K562 (cell line): ENCODE measurements around the gene PPP1R9A. TPM values are rescaled to one million over a fixed set of nuclear protein-coding genes. Genes with fewer than 3 reads are reported as not detected.

Source experiments
- ATAC-seq: fragments of 200-7000 bp; cut with Tn5 transposase; 3 replicates; pipeline ENCODE4 v1.9.1; 2020; ENCODE audit warnings: moderate library complexity
- BruUV-seq: library from RNA; stranded (reverse); fragments of 400-500 nt; replicated peaks from 2 replicates; lab custom pipeline; 2021; lab: Mats Ljungman, UMichigan
- CTCF ChIA-PET: fragments of 300-600 bp; formaldehyde crosslinking; extraction: SDS; loops from one replicate; lab custom pipeline; 2021; ENCODE audit warnings: low intra/inter-chr PET ratio; lab: Yijun Ruan, JAX
- POLR2A ChIA-PET: fragments of 300-600, 350-650 bp; sonication (Branson Sonifier 250); formaldehyde crosslinking; extraction: SDS; loops from one replicate; lab custom pipeline; 2021; ENCODE audit warnings: antibody characterized with exemption, inconsistent platforms; lab: Yijun Ruan, JAX
- DNase-seq, 4 experiments: peaks; one replicate each; pipeline versions ENCODE4 v3.0.0 to v3.0.0-alpha.2; 2011 to 2018; ENCODE audit warnings: low spot score in 3 of 4, mixed read lengths in 3 of 4; ENCODE audit errors: extremely low read depth in 1 of 4
- FAIRE-seq: peaks from 2 replicates; lab custom pipeline; 2011; peaks lifted over from hg19 to GRCh38; lab: Jason Lieb, UNC
- H2AFZ ChIP-seq: 2 replicates; pipeline ENCODE4 v1.6.0; 2011; ENCODE audit warnings: low read depth, low read length, control low read depth, inconsistent platforms
- H3K27ac ChIP-seq: fragments of 200-600 bp; 3 replicates; pipeline ENCODE4 v1.8.0; 2011; ENCODE audit warnings: low read depth, mild to moderate bottlenecking, control low read depth, inconsistent platforms, low read length, moderate library complexity, mixed read lengths; ENCODE audit errors: extremely low read depth
- H3K27me3 ChIP-seq, 2 experiments: fragments of 300-600 bp in 1 of 2; 2 replicates in 1 of 2; 3 replicates in 1 of 2; pipeline versions ENCODE4 v1.6.0 to v1.8.0; 2011; ENCODE audit warnings: inconsistent platforms in 2 of 2, low read length in 2 of 2, mild to moderate bottlenecking in 1 of 2, mixed read lengths in 1 of 2, moderate library complexity in 1 of 2; ENCODE audit not compliant: control insufficient read depth in 2 of 2, insufficient read depth in 2 of 2
- H3K36me3 ChIP-seq: fragments of 300-600 bp; 3 replicates; pipeline ENCODE4 v1.8.0; 2011; ENCODE audit warnings: mild to moderate bottlenecking, low read length, inconsistent platforms; ENCODE audit not compliant: control insufficient read depth, insufficient read depth
- H3K4me1 ChIP-seq, 2 experiments: fragments of 200-600 bp in 1 of 2; replicated peaks in 1 of 2; 2 replicates in 1 of 2; 3 replicates in 1 of 2; pipeline versions ENCODE4 v1.5.1 to v1.8.0; 2011; ENCODE audit warnings: inconsistent platforms in 2 of 2, low read length in 2 of 2, mild to moderate bottlenecking in 1 of 2, mixed read lengths in 1 of 2, moderate library complexity in 1 of 2; ENCODE audit not compliant: control insufficient read depth in 2 of 2, insufficient read depth in 2 of 2
- H3K4me2 ChIP-seq: 2 replicates; pipeline ENCODE4 v1.6.1; 2011; ENCODE audit warnings: low read length, control low read depth, inconsistent platforms, mixed read lengths; ENCODE audit not compliant: insufficient read depth
- H3K4me3 ChIP-seq: fragments of 200-600 bp; sonication (generic), shearing (Covaris generic); 2 replicates; pipeline ENCODE4 v1.5.1; 2016; ENCODE audit warnings: control low read depth, inconsistent platforms
- H3K79me2 ChIP-seq: fragments of 200-600 bp; 3 replicates; pipeline ENCODE4 v1.8.0; 2011; ENCODE audit warnings: low read length, inconsistent platforms; ENCODE audit not compliant: control insufficient read depth, insufficient read depth
- H3K9ac ChIP-seq, 2 experiments: 2 replicates each; pipeline versions ENCODE4 v1.6.0 to v1.6.1; 2011; ENCODE audit warnings: low read depth in 2 of 2, low read length in 2 of 2, control low read depth in 1 of 2, inconsistent platforms in 1 of 2, mild to moderate bottlenecking in 1 of 2, mixed read lengths in 1 of 2; ENCODE audit not compliant: insufficient read depth in 1 of 2
- H3K9me1 ChIP-seq: one replicate; pipeline ENCODE4 v1.6.0; 2011; ENCODE audit warnings: inconsistent platforms, mild to moderate bottlenecking, low read length, moderate library complexity; ENCODE audit not compliant: control insufficient read depth, insufficient read depth
- H3K9me3 ChIP-seq: replicated peaks from 2 replicates; pipeline ENCODE4 v1.5.1; 2011; ENCODE audit warnings: low read depth, low read length, inconsistent platforms; ENCODE audit not compliant: control insufficient read depth, insufficient read depth
- H4K20me1 ChIP-seq: replicated peaks from 2 replicates; pipeline ENCODE4 v1.6.1; 2011; ENCODE audit warnings: low read length, inconsistent platforms, mixed read lengths; ENCODE audit not compliant: control insufficient read depth, insufficient read depth
- CTCF ChIP-seq, 3 experiments: IDR thresholded peaks in 2 of 3; conservative IDR thresholded peaks in 1 of 3; 2 replicates each; pipeline ENCODE4 v1.5.1; 2011 to 2012; ENCODE audit warnings: low read length in 3 of 3, mild to moderate bottlenecking in 3 of 3, control low read depth in 2 of 3, improper control_type of control experiment in 1 of 3, inconsistent platforms in 1 of 3, low read depth in 1 of 3, mixed read lengths in 1 of 3, moderate library complexity in 1 of 3; ENCODE audit not compliant: insufficient read depth in 2 of 3
- MCM7 ChIP-seq, 2 experiments: fragments of 450-650 bp; IDR thresholded peaks; 2 replicates each; pipeline ENCODE4 v1.6.1; 2016 to 2018
- SMC3 ChIP-seq: conservative IDR thresholded peaks from 2 replicates; pipeline ENCODE4 v1.6.1; 2011; ENCODE audit warnings: low read depth, low read length, improper control_type of control experiment; ENCODE audit not compliant: insufficient read depth
- ZNF23 ChIP-seq: fragments of 250-450 bp; sonication (Bioruptor Pico); IDR thresholded peaks from 2 replicates; pipeline ENCODE4 v1.4.0; 2020; ENCODE audit warnings: mild to moderate bottlenecking
- WGBS: fragments of 100-300 bp; shearing (Covaris generic); methylation state at CpG from one replicate; pipeline ENCODE4 v1.1.6; 2016; ENCODE audit warnings: low coverage, mixed read lengths; ENCODE audit not compliant: insufficient coverage; ENCODE audit errors: missing lambda C conversion rate; 5-methylcytosine and 5-hydroxymethylcytosine counted together
- in situ Hi-C: fragments of 300-500 bp; cut with MboI; formaldehyde crosslinking; loops from 4 replicates; pipeline ENCODE4 v1.15.0; 2018; ENCODE audit warnings: inconsistent platforms, mixed read lengths
- intact Hi-C: fragments of 100-400 bp; cut with micrococcal nuclease; formaldehyde crosslinking; loops from 2 replicates; pipeline ENCODE4 v1.14.2; 2022
- polyA plus RNA-seq, 8 experiments: library from polyadenylated mRNA; depleted of rRNA in 4 of 8; stranded (reverse) in 5 of 8; unstranded in 3 of 8; fragments of >200 nt; fragmentation: Nextera tagmentation in 2 of 8; fragmentation: Illumina TruSeq in 1 of 8; extraction: Ambion mirVana in 2 of 8; extraction: Trizol in 1 of 8; gene quantifications; 2 replicates each; pipeline versions ENCODE4 v1.2.1 to v1.2.3, GENCODE V29; 2011 to 2014; ENCODE audit warnings: inconsistent platforms in 1 of 8, missing spikeins in 1 of 8
- total RNA-seq, 7 experiments: library from RNA; depleted of rRNA in 6 of 7; stranded (reverse); fragments of >200 nt in 6 of 7; fragmentation: Illumina TruSeq in 2 of 7; extraction: Trizol in 2 of 7; gene quantifications; 2 replicates each; pipeline versions ENCODE4 v1.2.1 to v1.2.3, GENCODE V29; 2011 to 2021; ENCODE audit warnings: low replicate concordance in 1 of 7
- TF ChIP-seq, protein P1 (sequence below): fragments of 450-650 bp; formaldehyde crosslinking; IDR thresholded peaks from 2 replicates; pipeline ENCODE4 v1.4.0; 2020; ENCODE audit warnings: mild to moderate bottlenecking, moderate library complexity
- TF ChIP-seq, protein P2 (sequence below), 2 experiments: fragments of 450-650 bp in 1 of 2; IDR thresholded peaks; 2 replicates each; pipeline ENCODE4 v1.6.1; 2011 to 2017; ENCODE audit warnings: low read depth in 2 of 2, antibody characterized with exemption in 1 of 2, borderline replicate concordance in 1 of 2, low read length in 1 of 2, mild to moderate bottlenecking in 1 of 2, mixed read lengths in 1 of 2; ENCODE audit not compliant: control insufficient read depth in 1 of 2
- TF ChIP-seq, protein P3 (sequence below), 2 experiments: fragments of 450-650 bp; IDR thresholded peaks; 2 replicates each; pipeline ENCODE4 v1.6.1; 2018; ENCODE audit warnings: mild to moderate bottlenecking in 2 of 2, low read depth in 1 of 2; ENCODE audit not compliant: partially characterized antibody in 2 of 2

PPP1R9A gene
- total and polyA plus RNA-seq, 9 of the 15 experiments (the other 6 are each of a cell fraction or from before 2014, with no cell fraction given) = 0.24 TPM; not detected in 8

- Histone ChIP-seq H3K9me1 (no peaks in the 10 kb centered on the region), H3K4me3 (no peak overlapping the region), H4K20me1 (no peaks in the 10 kb centered on the region), H2AFZ (no peak overlapping the region), H3K9ac (no peak overlapping the region), H3K27me3 (no peaks in the 10 kb centered on the region), H3K4me1 (no peaks in the 10 kb centered on the region), H3K36me3 (no peaks in the 10 kb centered on the region), H3K79me2 (no peaks in the 10 kb centered on the region), H3K27ac (no peak overlapping the region), H3K9me3 (no peaks in the 10 kb centered on the region), H3K4me2 (no peak overlapping the region)
- peak; percentile 89 for ATAC-seq
- peak; percentile 89 for FAIRE-seq
- 3% methylated on average over 5 of the region's 5 CpGs for WGBS
- intact Hi-C loops (loop anchor here (2.0 to 10.0 kb wide), 5 partner anchors 230 to 1345 kb away; partner anchors contain the start of gene COL1A2), in situ Hi-C loops (no loop called here)
- ChIA-PET POLR2A (no interaction called here), CTCF (interaction anchor here (0.7 to 1.4 kb wide), 3 partner anchors 798 to 978 kb away, joined by 3 to 8 read pairs (median 3); no protein-coding TSS in a partner anchor)
- BruUV-seq = no TSS peak
- DNase-seq = peak; percentile 26 to 71 (median 36)
- TF ChIP-seq CTCF (IDR thresholded peaks at IDR 0.05 in 2 of 3, conservative IDR thresholded peaks at IDR 0.05 in 1 of 3; ENCODE audit: insufficient read depth in 2 of 3, low read depth in 1 of 3, low read length in 3 of 3) = peak; percentile 62 to 77 (median 68)
- TF ChIP-seq, protein P1, sequence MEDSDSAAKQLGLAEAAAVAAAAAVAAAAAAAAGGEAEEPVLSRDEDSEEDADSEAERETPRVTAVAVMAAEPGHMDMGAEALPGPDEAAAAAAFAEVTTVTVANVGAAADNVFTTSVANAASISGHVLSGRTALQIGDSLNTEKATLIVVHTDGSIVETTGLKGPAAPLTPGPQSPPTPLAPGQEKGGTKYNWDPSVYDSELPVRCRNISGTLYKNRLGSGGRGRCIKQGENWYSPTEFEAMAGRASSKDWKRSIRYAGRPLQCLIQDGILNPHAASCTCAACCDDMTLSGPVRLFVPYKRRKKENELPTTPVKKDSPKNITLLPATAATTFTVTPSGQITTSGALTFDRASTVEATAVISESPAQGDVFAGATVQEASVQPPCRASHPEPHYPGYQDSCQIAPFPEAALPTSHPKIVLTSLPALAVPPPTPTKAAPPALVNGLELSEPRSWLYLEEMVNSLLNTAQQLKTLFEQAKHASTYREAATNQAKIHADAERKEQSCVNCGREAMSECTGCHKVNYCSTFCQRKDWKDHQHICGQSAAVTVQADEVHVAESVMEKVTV (CRISPR knock-in tag) = peak; percentile 22; the same call in 1 of the 2 replicates
- 0 out of 2 replicates have a peak, but pooled peaks have one; percentile 23 for TF ChIP-seq SMC3
- TF ChIP-seq, protein P2, sequence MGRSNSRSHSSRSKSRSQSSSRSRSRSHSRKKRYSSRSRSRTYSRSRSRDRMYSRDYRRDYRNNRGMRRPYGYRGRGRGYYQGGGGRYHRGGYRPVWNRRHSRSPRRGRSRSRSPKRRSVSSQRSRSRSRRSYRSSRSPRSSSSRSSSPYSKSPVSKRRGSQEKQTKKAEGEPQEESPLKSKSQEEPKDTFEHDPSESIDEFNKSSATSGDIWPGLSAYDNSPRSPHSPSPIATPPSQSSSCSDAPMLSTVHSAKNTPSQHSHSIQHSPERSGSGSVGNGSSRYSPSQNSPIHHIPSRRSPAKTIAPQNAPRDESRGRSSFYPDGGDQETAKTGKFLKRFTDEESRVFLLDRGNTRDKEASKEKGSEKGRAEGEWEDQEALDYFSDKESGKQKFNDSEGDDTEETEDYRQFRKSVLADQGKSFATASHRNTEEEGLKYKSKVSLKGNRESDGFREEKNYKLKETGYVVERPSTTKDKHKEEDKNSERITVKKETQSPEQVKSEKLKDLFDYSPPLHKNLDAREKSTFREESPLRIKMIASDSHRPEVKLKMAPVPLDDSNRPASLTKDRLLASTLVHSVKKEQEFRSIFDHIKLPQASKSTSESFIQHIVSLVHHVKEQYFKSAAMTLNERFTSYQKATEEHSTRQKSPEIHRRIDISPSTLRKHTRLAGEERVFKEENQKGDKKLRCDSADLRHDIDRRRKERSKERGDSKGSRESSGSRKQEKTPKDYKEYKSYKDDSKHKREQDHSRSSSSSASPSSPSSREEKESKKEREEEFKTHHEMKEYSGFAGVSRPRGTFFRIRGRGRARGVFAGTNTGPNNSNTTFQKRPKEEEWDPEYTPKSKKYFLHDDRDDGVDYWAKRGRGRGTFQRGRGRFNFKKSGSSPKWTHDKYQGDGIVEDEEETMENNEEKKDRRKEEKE (IDR thresholded peaks at IDR 0.05; ENCODE audit: borderline replicate concordance in 1 of 2, control insufficient read depth in 1 of 2, low read depth in 2 of 2, low read length in 1 of 2) = no peak
- TF ChIP-seq ZNF23 (CRISPR knock-in tag) = no peak
- TF ChIP-seq MCM7 (IDR thresholded peaks at IDR 0.05) = no peak
- TF ChIP-seq, protein P3, sequence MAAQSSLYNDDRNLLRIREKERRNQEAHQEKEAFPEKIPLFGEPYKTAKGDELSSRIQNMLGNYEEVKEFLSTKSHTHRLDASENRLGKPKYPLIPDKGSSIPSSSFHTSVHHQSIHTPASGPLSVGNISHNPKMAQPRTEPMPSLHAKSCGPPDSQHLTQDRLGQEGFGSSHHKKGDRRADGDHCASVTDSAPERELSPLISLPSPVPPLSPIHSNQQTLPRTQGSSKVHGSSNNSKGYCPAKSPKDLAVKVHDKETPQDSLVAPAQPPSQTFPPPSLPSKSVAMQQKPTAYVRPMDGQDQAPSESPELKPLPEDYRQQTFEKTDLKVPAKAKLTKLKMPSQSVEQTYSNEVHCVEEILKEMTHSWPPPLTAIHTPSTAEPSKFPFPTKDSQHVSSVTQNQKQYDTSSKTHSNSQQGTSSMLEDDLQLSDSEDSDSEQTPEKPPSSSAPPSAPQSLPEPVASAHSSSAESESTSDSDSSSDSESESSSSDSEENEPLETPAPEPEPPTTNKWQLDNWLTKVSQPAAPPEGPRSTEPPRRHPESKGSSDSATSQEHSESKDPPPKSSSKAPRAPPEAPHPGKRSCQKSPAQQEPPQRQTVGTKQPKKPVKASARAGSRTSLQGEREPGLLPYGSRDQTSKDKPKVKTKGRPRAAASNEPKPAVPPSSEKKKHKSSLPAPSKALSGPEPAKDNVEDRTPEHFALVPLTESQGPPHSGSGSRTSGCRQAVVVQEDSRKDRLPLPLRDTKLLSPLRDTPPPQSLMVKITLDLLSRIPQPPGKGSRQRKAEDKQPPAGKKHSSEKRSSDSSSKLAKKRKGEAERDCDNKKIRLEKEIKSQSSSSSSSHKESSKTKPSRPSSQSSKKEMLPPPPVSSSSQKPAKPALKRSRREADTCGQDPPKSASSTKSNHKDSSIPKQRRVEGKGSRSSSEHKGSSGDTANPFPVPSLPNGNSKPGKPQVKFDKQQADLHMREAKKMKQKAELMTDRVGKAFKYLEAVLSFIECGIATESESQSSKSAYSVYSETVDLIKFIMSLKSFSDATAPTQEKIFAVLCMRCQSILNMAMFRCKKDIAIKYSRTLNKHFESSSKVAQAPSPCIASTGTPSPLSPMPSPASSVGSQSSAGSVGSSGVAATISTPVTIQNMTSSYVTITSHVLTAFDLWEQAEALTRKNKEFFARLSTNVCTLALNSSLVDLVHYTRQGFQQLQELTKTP (IDR thresholded peaks at IDR 0.05; ENCODE audit: low read depth in 1 of 2, partially characterized antibody in 2 of 2) = no peak
These were observed 339.5 kb downstream of the PPP1R9A start for GRCh38 chr7:95246831-95247370.
